GM21619 (cell line): ENCODE results near the gene CALM1.
"Not testable (repeated sequence)": the region's sequence is repeated elsewhere in the genome, so short reads cannot be mapped to it uniquely, and the experiment has no call there.

Experiments
- ATAC-seq: cut with Tn5 transposase; IDR thresholded peaks from one replicate; pipeline ENCODE4 v1.9.1; 2021; ENCODE audit not compliant: unreplicated experiment

The CALM1 gene

GRCh38 chr14:90383126-90383730, 13.6 kb upstream of the CALM1 start:
- peak; percentile 92 for ATAC-seq

- peak; percentile 14 for ATAC-seq
Measured at GRCh38 chr14:90383731-90384542, 12.9 kb upstream of the CALM1 start.

- no peak for ATAC-seq
Measured at GRCh38 chr14:90384543-90384911, 12.3 kb upstream of the CALM1 start.

- ATAC-seq = no peak
Measured at GRCh38 chr14:90386321-90386720, 10.5 kb upstream of the CALM1 start.

- ATAC-seq = no peak
Measured at GRCh38 chr14:90387206-90387760, 9.5 kb upstream of the CALM1 start.

- ATAC-seq = no peak
Measured at GRCh38 chr14:90388437-90388836, 8.4 kb upstream of the CALM1 start.

GRCh38 chr14:90388982-90389381, 7.8 kb upstream of the CALM1 start:
- no peak for ATAC-seq

- ATAC-seq = no peak
Measured at GRCh38 chr14:90393966-90394365, 2.9 kb upstream of the CALM1 start.

GRCh38 chr14:90394782-90395181, 2.0 kb upstream of the CALM1 start:
- not testable (repeated sequence) for ATAC-seq

- ATAC-seq = peak; percentile 19
Measured at GRCh38 chr14:90397425-90398314, 841 bp downstream of the CALM1 start.

- peak; percentile 22 for ATAC-seq
Measured at GRCh38 chr14:90398315-90398839, 1.5 kb downstream of the CALM1 start.

- no peak for ATAC-seq
Measured at GRCh38 chr14:90398841-90399540, 2.2 kb downstream of the CALM1 start.

- peak; percentile 47 for ATAC-seq
Measured at GRCh38 chr14:90399541-90400444, 3.0 kb downstream of the CALM1 start.

GRCh38 chr14:90400904-90401561, 4.2 kb downstream of the CALM1 start:
- no peak for ATAC-seq

GRCh38 chr14:90402016-90402415, 5.2 kb downstream of the CALM1 start:
- ATAC-seq = no peak

GRCh38 chr14:90403065-90403464, 6.2 kb downstream of the CALM1 start:
- ATAC-seq = no peak

- no peak for ATAC-seq
Measured at GRCh38 chr14:90405101-90405500, 8.3 kb downstream of the CALM1 start.

GRCh38 chr14:90405755-90406154, 8.9 kb downstream of the CALM1 start:
- ATAC-seq = no peak

GRCh38 chr14:90406384-90406798, 9.6 kb downstream of the CALM1 start:
- no peak for ATAC-seq
